WTC11 (cell line): ENCODE data around the gene GJD4.

Source experiments
- ATF1 ChIP-seq: sonication (generic); formaldehyde crosslinking; IDR thresholded peaks from 2 replicates; pipeline ENCODE4 v1.8.1; 2023; ENCODE audit warnings: mild to moderate bottlenecking, moderate library complexity, missing genetic modification reagents
- CREM ChIP-seq: sonication (generic); formaldehyde crosslinking; IDR thresholded peaks from 2 replicates; pipeline ENCODE4 v1.8.1; 2022; ENCODE audit warnings: mild to moderate bottlenecking, missing genetic modification reagents, moderate library complexity
- ETV6 ChIP-seq: sonication (generic); formaldehyde crosslinking; IDR thresholded peaks from 2 replicates; pipeline ENCODE4 v1.8.1; 2022; ENCODE audit warnings: mild to moderate bottlenecking, missing genetic modification reagents
- GTF2I ChIP-seq: fragments of 250-450 bp; sonication (Bioruptor Pico); conservative IDR thresholded peaks from 2 replicates; pipeline ENCODE4 v1.4.0; 2021; ENCODE audit warnings: mild to moderate bottlenecking
- MYBL2 ChIP-seq: sonication (generic); formaldehyde crosslinking; IDR thresholded peaks from 2 replicates; pipeline ENCODE4 v1.8.1; 2023; ENCODE audit warnings: mild to moderate bottlenecking, moderate library complexity, missing genetic modification reagents
- TF ChIP-seq, protein P1 (sequence below): fragments of 200-600 bp; IDR thresholded peaks from 2 replicates; pipeline ENCODE4 v1.8.0; 2022; ENCODE audit warnings: antibody characterized with exemption
- TF ChIP-seq, protein P2 (sequence below): sonication (generic); formaldehyde crosslinking; IDR thresholded peaks from 2 replicates; pipeline ENCODE4 v1.8.1; 2023; ENCODE audit warnings: mild to moderate bottlenecking, missing genetic modification reagents, moderate library complexity
- TF ChIP-seq, protein P3 (sequence below): sonication (generic); formaldehyde crosslinking; IDR thresholded peaks from 2 replicates; pipeline ENCODE4 v1.8.1; 2022; ENCODE audit warnings: low read depth, missing genetic modification reagents, borderline replicate concordance

DNA sequence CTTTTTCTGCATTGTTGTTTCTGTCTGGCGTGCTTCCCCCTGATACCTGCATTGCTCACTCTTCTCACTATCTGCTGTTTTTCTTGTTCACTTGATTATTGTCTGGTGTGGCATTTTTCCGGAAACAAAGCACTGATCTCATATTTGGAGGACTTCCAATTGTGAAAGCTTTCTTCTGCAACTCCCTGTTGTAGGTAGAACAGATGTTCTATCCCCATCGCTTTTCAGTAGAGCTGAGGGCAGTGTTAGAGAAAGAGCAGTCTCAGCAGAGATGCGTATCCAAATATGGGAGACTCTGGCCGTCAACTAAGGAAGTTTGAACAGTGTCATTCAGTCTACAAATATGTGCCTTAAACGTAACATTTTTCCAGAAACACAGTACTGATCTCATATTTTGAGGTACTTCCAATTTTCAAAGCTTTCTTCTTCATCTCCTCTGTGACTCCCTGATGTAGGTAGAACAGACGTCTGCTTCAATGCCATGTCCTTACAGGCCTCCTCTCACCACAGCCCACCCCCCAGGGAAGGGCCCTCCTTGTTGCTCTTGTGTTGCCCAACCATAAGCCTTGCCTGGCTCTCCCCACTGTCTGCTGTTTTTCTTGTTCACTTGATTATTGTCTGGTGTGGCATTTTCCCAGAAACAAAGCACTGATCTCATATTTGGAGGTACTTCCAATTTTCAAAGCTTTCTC is 27.1 kb upstream of the GJD4 start:
- TF ChIP-seq GTF2I (CRISPR knock-in tag) (no peak), ETV6 (CRISPR knock-in tag) (no peak), CREM (CRISPR knock-in tag) (no peak), ATF1 (CRISPR knock-in tag) (no peak), MYBL2 (CRISPR knock-in tag) (no peak)
- TF ChIP-seq, protein P1, sequence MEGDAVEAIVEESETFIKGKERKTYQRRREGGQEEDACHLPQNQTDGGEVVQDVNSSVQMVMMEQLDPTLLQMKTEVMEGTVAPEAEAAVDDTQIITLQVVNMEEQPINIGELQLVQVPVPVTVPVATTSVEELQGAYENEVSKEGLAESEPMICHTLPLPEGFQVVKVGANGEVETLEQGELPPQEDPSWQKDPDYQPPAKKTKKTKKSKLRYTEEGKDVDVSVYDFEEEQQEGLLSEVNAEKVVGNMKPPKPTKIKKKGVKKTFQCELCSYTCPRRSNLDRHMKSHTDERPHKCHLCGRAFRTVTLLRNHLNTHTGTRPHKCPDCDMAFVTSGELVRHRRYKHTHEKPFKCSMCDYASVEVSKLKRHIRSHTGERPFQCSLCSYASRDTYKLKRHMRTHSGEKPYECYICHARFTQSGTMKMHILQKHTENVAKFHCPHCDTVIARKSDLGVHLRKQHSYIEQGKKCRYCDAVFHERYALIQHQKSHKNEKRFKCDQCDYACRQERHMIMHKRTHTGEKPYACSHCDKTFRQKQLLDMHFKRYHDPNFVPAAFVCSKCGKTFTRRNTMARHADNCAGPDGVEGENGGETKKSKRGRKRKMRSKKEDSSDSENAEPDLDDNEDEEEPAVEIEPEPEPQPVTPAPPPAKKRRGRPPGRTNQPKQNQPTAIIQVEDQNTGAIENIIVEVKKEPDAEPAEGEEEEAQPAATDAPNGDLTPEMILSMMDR = no peak
- TF ChIP-seq, protein P2, sequence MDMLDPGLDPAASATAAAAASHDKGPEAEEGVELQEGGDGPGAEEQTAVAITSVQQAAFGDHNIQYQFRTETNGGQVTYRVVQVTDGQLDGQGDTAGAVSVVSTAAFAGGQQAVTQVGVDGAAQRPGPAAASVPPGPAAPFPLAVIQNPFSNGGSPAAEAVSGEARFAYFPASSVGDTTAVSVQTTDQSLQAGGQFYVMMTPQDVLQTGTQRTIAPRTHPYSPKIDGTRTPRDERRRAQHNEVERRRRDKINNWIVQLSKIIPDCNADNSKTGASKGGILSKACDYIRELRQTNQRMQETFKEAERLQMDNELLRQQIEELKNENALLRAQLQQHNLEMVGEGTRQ (CRISPR knock-in tag) = no peak
- TF ChIP-seq, protein P3, sequence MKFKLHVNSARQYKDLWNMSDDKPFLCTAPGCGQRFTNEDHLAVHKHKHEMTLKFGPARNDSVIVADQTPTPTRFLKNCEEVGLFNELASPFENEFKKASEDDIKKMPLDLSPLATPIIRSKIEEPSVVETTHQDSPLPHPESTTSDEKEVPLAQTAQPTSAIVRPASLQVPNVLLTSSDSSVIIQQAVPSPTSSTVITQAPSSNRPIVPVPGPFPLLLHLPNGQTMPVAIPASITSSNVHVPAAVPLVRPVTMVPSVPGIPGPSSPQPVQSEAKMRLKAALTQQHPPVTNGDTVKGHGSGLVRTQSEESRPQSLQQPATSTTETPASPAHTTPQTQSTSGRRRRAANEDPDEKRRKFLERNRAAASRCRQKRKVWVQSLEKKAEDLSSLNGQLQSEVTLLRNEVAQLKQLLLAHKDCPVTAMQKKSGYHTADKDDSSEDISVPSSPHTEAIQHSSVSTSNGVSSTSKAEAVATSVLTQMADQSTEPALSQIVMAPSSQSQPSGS (CRISPR knock-in tag) = no peak
